OCI-LY7 (cell line): ENCODE data around the gene KANSL1. TPM values are rescaled to one million over a fixed set of nuclear protein-coding genes. Genes with fewer than 3 reads are reported as not detected.

Experiments used
- BruUV-seq: library from RNA; stranded (reverse); fragments of 400-500 nt; replicated peaks from 2 replicates; lab custom pipeline; 2021; lab: Mats Ljungman, UMichigan
- CTCF ChIA-PET: fragments of 300-600 bp; sonication (Branson Sonifier 250); formaldehyde crosslinking; loops from one replicate; lab custom pipeline; 2022; ENCODE audit warnings: antibody characterized with exemption; ENCODE audit not compliant: unreplicated experiment; lab: Charles Lee
- POLR2A ChIA-PET: fragments of 300-600 bp; sonication (Branson Sonifier 250); formaldehyde crosslinking; loops from one replicate; lab custom pipeline; 2022; ENCODE audit warnings: antibody characterized with exemption; lab: Charles Lee
- DNase-seq: peaks from one replicate; pipeline ENCODE4 v3.0.0-alpha.2; 2015; ENCODE audit warnings: low spot score
- H2AFZ ChIP-seq: fragments of 200-600 bp; sonication (generic), shearing (Covaris generic); 2 replicates; pipeline ENCODE4 v1.6.1; 2014; ENCODE audit warnings: mild to moderate bottlenecking, antibody characterized with exemption, low read length, moderate library complexity
- H3K27ac ChIP-seq: fragments of 200-600 bp; sonication (generic); 2 replicates; pipeline ENCODE4 v1.5.1; 2014; ENCODE audit warnings: mixed run types, low read depth, mild to moderate bottlenecking, moderate library complexity, low read length, inconsistent platforms; ENCODE audit not compliant: poor library complexity, severe bottlenecking
- H3K36me3 ChIP-seq: fragments of 200-600 bp; sonication (generic); 2 replicates; pipeline ENCODE4 v1.6.1; 2014; ENCODE audit warnings: mild to moderate bottlenecking, antibody characterized with exemption, low read length, moderate library complexity, mixed read lengths; ENCODE audit not compliant: insufficient read depth
- H3K4me1 ChIP-seq: fragments of 200-600 bp; sonication (generic); 2 replicates; pipeline ENCODE4 v1.5.1; 2014; ENCODE audit warnings: mild to moderate bottlenecking, low read length; ENCODE audit not compliant: insufficient read depth, poor library complexity, severe bottlenecking
- H3K4me2 ChIP-seq: fragments of 200-600 bp; sonication (generic); 2 replicates; pipeline ENCODE4 v1.6.1; 2014; ENCODE audit warnings: mild to moderate bottlenecking, low read length
- H3K4me3 ChIP-seq: fragments of 200-600 bp; sonication (generic); 2 replicates; pipeline ENCODE4 v1.5.1; 2014; ENCODE audit warnings: mild to moderate bottlenecking, low read depth, low read length; ENCODE audit not compliant: poor library complexity, severe bottlenecking
- H3K79me2 ChIP-seq: fragments of 200-600 bp; sonication (generic); 2 replicates; pipeline ENCODE4 v1.6.1; 2016; ENCODE audit warnings: low read depth, mild to moderate bottlenecking, low read length, moderate library complexity, mixed read lengths; ENCODE audit not compliant: insufficient read depth
- H3K9me2 ChIP-seq: fragments of 200-600 bp; sonication (generic); 2 replicates; pipeline ENCODE4 v1.6.1; 2016; ENCODE audit warnings: mild to moderate bottlenecking, low read length, mixed read lengths; ENCODE audit not compliant: insufficient read depth
- H3K9me3 ChIP-seq: fragments of 200-600 bp; sonication (generic); 2 replicates; pipeline ENCODE4 v1.6.1; 2014; ENCODE audit warnings: mild to moderate bottlenecking, mixed run types, low read length, mixed read lengths
- H4K20me1 ChIP-seq: fragments of 200-600 bp; sonication (generic); 2 replicates; pipeline ENCODE4 v1.6.1; 2014; ENCODE audit warnings: mild to moderate bottlenecking, antibody characterized with exemption, low read length, moderate library complexity, mixed read lengths; ENCODE audit not compliant: insufficient read depth
- CTCF ChIP-seq: fragments of 200-600 bp; sonication (generic); conservative IDR thresholded peaks from 2 replicates; pipeline ENCODE4 v1.5.1; 2014; ENCODE audit warnings: mild to moderate bottlenecking, antibody characterized with exemption, low read length, moderate library complexity, mixed read lengths
- EZH2phosphoT487 ChIP-seq: fragments of 200-600 bp; sonication (generic); IDR thresholded peaks from 2 replicates; pipeline ENCODE4 v1.6.1; 2018; ENCODE audit warnings: low read depth, borderline replicate concordance, mild to moderate bottlenecking, mixed run types, antibody characterized with exemption, low read length, moderate library complexity, mixed read lengths
- intact Hi-C: fragments of 100-400 bp; cut with micrococcal nuclease; formaldehyde crosslinking; loops from one replicate; pipeline ENCODE4 v1.10.0; 2022; ENCODE audit not compliant: unreplicated experiment
- total RNA-seq, 2 experiments: library from RNA; depleted of rRNA in 1 of 2; stranded (reverse); fragments of >200 nt in 1 of 2; shearing (Covaris generic) in 1 of 2; gene quantifications; 2 replicates each; pipeline ENCODE4 v1.2.3, GENCODE V29; 2014 to 2022

Gene KANSL1
- total RNA-seq, 2 experiments from 2014 or later = 96.9 to 129 TPM

DNA sequence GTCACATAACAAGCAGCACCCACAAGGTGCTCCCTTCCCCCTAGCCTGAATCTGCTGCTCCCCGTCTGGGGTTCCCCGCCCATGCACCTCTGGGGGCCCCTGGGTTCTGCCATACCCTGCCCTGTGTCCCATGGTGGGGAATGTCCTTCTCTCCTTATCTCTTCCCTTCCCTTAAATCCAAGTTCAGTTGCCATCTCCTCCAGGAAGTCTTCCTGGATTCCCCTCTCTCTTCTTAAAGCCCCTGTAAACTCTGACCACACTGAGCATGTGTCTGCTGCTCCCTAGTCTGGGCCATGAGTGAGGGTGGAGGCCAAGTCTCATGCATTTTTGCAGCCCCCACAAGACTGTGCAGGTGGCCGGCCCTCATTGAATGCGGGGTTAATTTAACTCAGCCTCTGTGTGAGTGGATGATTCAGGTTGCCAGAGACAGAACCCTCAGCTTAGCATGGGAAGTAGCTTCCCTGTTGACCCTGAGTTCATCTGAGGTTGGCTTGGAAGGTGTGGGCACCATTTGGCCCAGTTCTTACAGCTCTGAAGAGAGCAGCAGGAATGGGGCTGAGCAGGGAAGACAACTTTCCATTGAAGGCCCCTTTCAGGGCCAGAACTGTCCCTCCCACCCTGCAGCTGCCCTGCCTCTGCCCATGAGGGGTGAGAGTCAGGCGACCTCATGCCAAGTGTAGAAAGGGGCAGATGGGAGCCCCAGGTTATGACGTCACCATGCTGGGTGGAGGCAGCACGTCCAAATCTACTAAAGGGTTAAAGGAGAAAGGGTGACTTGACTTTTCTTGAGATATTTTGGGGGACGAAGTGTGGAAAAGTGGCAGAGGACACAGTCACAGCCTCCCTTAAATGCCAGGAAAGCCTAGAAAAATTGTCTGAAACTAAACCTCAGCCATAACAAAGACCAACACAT, 194.0 kb downstream of the KANSL1 start, which contains the start of gene STH:
Gene STH (plus strand): TSS at position 264 of the 913 bp plus-strand sequence. CDS start 30 bp downstream, at position 294.
- H3K9me2 ChIP-seq = no peaks in the 10 kb centered on the region
- no TSS peak for BruUV-seq
- H2AFZ ChIP-seq = no peak within 1 kb of the TSS
- no peak for TF ChIP-seq EZH2phosphoT487
- no peak for TF ChIP-seq CTCF
- no peak within 1 kb of the TSS for H3K4me2 ChIP-seq
- no peaks in the 10 kb centered on the region for H3K4me1 ChIP-seq
- H3K79me2 ChIP-seq = no peaks in the 10 kb centered on the region
- DNase-seq = no peak
- H3K9me3 ChIP-seq = no peaks in the 10 kb centered on the region
- no peaks in the 10 kb centered on the region for H4K20me1 ChIP-seq
- CTCF ChIA-PET = no interaction called here
- intact Hi-C loops = no loop called here
- no peaks in the 10 kb centered on the region for H3K36me3 ChIP-seq
- POLR2A ChIA-PET = no interaction called here
- H3K27ac ChIP-seq = no peak within 1 kb of the TSS
- H3K4me3 ChIP-seq = no peak within 1 kb of the TSS

DNA sequence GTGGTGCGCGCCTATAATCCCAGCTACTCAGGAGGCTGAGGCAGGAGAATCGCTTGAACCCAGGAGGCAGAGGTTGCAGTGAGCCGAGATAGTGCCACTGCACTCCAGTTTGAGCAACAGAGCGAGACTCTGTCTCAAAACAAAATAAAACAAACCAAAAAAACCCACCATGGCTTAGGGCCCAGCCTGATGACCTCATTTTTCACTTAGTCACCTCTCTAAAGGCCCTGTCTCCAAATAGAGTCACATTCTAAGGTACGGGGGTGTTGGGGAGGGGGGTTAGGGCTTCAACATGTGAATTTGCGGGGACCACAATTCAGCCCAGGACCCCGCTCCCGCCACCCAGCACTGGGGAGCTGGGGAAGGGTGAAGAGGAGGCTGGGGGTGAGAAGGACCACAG, 195.6 kb downstream of the KANSL1 start:
- BruUV-seq = no TSS peak
- Histone ChIP-seq H4K20me1 (no peaks in the 10 kb centered on the region), H3K9me3 (no peaks in the 10 kb centered on the region), H3K79me2 (no peaks in the 10 kb centered on the region), H3K36me3 (no peaks in the 10 kb centered on the region), H3K9me2 (no peaks in the 10 kb centered on the region), H3K4me3 (no peak overlapping the region), H3K4me2 (no peak overlapping the region), H3K27ac (no peak overlapping the region), H2AFZ (no peak overlapping the region), H3K4me1 (no peaks in the 10 kb centered on the region)
- intact Hi-C loops = no loop called here
- ChIA-PET POLR2A (no interaction called here), CTCF (no interaction called here)
- TF ChIP-seq EZH2phosphoT487 (no peak), CTCF (no peak)
- DNase-seq = no peak

DNA sequence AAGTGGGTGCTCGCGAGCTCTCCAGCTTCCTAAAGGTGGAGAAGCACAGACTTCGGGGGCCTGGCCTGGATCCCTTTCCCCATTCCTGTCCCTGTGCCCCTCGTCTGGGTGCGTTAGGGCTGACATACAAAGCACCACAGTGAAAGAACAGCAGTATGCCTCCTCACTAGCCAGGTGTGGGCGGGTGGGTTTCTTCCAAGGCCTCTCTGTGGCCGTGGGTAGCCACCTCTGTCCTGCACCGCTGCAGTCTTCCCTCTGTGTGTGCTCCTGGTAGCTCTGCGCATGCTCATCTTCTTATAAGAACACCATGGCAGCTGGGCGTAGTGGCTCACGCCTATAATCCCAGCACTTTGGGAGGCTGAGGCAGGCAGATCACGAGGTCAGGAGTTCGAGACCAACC, 196.1 kb downstream of the KANSL1 start:
- no peak overlapping the region for H3K4me3 ChIP-seq
- CTCF ChIA-PET = no interaction called here
- POLR2A ChIA-PET = no interaction called here
- H3K9me2 ChIP-seq = no peaks in the 10 kb centered on the region
- H3K79me2 ChIP-seq = no peaks in the 10 kb centered on the region
- intact Hi-C loops = no loop called here
- H2AFZ ChIP-seq = no peak overlapping the region
- H3K4me2 ChIP-seq = no peak overlapping the region
- TF ChIP-seq EZH2phosphoT487 (no peak), CTCF (no peak)
- H3K9me3 ChIP-seq = no peaks in the 10 kb centered on the region
- no peak overlapping the region for H3K27ac ChIP-seq
- no peak for DNase-seq
- no TSS peak for BruUV-seq
- no peaks in the 10 kb centered on the region for H4K20me1 ChIP-seq
- no peaks in the 10 kb centered on the region for H3K4me1 ChIP-seq
- H3K36me3 ChIP-seq = no peaks in the 10 kb centered on the region
